Measurements from ENCODE around the gene ZCCHC14. TPM values are rescaled to one million over a fixed set of nuclear protein-coding genes. Genes with fewer than 3 reads are reported as not detected.

Gene ZCCHC14
- total and polyA plus RNA-seq, 2 of the 13 experiments (the other 11 are each of a cell fraction or from before 2014, with no cell fraction given): 12.4 to 12.5 TPM

- no peak for ATAC-seq
- in situ Hi-C loops (cut with HindIII; ENCODE audit: extremely low pct_ligation_motif_present, low pct_unique_long_range_greater_than_20kb) (no loop called here), intact Hi-C loops (cut with micrococcal nuclease; ENCODE audit: unreplicated experiment) (no loop called here)
- no TSS peak for BruUV-seq (replicated peaks)
- Histone ChIP-seq H3K36me3 (replicated peaks in 1 of 2; ENCODE audit: control insufficient read depth in 1 of 2, insufficient read depth in 2 of 2, low read length in 2 of 2) (peaks cover 35 to 68% of the 10 kb centered on the region in 2 experiments), H3K4me3 (replicated peaks in 1 of 3; ENCODE audit: insufficient read depth in 1 of 3, low read depth in 2 of 3, low read length in 3 of 3) (no peak overlapping the region), H3K79me2 (ENCODE audit: insufficient read depth, low read length) (no peaks in the 10 kb centered on the region), H3K4me2 (ENCODE audit: low read depth, low read length) (no peak overlapping the region), H3K27ac (ENCODE audit: extremely low read length, insufficient read depth, low read length) (no peak overlapping the region), H3K27me3 (ENCODE audit: control insufficient read depth in 1 of 2, insufficient read depth in 2 of 2, low read length in 2 of 2) (no peaks in the 10 kb centered on the region), H3K4me1 (ENCODE audit: insufficient read depth, low read length) (no peaks in the 10 kb centered on the region), H2AFZ (ENCODE audit: low read length) (no peak overlapping the region), H3K9me3 (ENCODE audit: low read length) (no peaks in the 10 kb centered on the region), H3K9ac (ENCODE audit: insufficient read depth, low read depth, low read length) (no peak overlapping the region), H4K20me1 (ENCODE audit: insufficient read depth, low read length) (peaks cover 7% of the 10 kb centered on the region; the same call in 1 of the 2 replicates)
- no peak for DNase-seq (ENCODE audit: low spot score)
- POLR2A ChIA-PET: no interaction called here
- FAIRE-seq: no peak
- WGBS (ENCODE audit: low lambda C conversion rate): 96% methylated on average over 13 of the region's 13 CpGs
- CTCF ChIA-PET (ENCODE audit: low intra/inter-chr PET ratio, low total read pairs): no interaction called here
- no peak for TF ChIP-seq ZNF761 (CRISPR knock-in tag; conservative IDR thresholded peaks at IDR 0.05)
- TF ChIP-seq ETV5 (CRISPR knock-in tag; IDR thresholded peaks at IDR 0.05; ENCODE audit: borderline replicate concordance): no peak
- TF ChIP-seq GMEB1 (CRISPR knock-in tag; IDR thresholded peaks at IDR 0.05; ENCODE audit: borderline replicate concordance): no peak
- no peak for TF ChIP-seq ZNF558 (CRISPR knock-in tag; IDR thresholded peaks at IDR 0.05; ENCODE audit: borderline replicate concordance)
- TF ChIP-seq KIAA2018 (CRISPR knock-in tag; IDR thresholded peaks at IDR 0.05; ENCODE audit: borderline replicate concordance): no peak
- no peak for TF ChIP-seq SETDB1 (CRISPR knock-in tag; IDR thresholded peaks at IDR 0.05; ENCODE audit: borderline replicate concordance)
- no peak for TF ChIP-seq ZNF431 (CRISPR knock-in tag; IDR thresholded peaks at IDR 0.05; ENCODE audit: borderline replicate concordance, low read depth)
- TF ChIP-seq ONECUT2 (CRISPR knock-in tag; IDR thresholded peaks at IDR 0.05): no peak
- no peak for TF ChIP-seq PRDM10 (CRISPR knock-in tag; IDR thresholded peaks at IDR 0.05; ENCODE audit: low read depth)
These were observed 83.7 kb downstream of the ZCCHC14 start for GRCh38 chr16:87409153-87409552.

All from HepG2 (cell line).